HCT116 (cell line): ENCODE data around the gene NELL1. TPM values are rescaled to one million over a fixed set of nuclear protein-coding genes. Genes with fewer than 3 reads are reported as not detected.

Source experiments
- ATAC-seq: fragments of 200-7000 bp; cut with Tn5 transposase; 2 replicates; pipeline ENCODE4 v1.9.1; 2020; ENCODE audit warnings: mild to moderate bottlenecking, moderate library complexity
- BruUV-seq: library from RNA; stranded (reverse); fragments of 400-500 nt; replicated peaks from 2 replicates; lab custom pipeline; 2021; lab: Mats Ljungman, UMichigan
- CTCF ChIA-PET: fragments of 300-600 bp; sonication (Branson Sonifier 250); formaldehyde crosslinking; loops from one replicate; lab custom pipeline; 2021; ENCODE audit warnings: antibody characterized with exemption; lab: Charles Lee
- POLR2A ChIA-PET: fragments of 300-600, 350-600 bp; sonication (Branson Sonifier 250); formaldehyde crosslinking; loops from one replicate; lab custom pipeline; 2021; ENCODE audit warnings: antibody characterized with exemption; lab: Charles Lee
- RAD21 ChIA-PET, 2 experiments: fragments of 300-600 bp; sonication (Branson Sonifier 250); formaldehyde crosslinking; loops; one replicate each; lab custom pipeline; 2023; ENCODE audit warnings: low total read pairs in 2 of 2; ENCODE audit not compliant: uncharacterized antibody in 2 of 2, unreplicated experiment in 2 of 2, low non-redundant PET in 1 of 2; lab: Charles Lee
- DNase-seq: peaks from one replicate; pipeline ENCODE4 v3.0.0-alpha.2; 2010; ENCODE audit warnings: low read depth, low spot score
- H2AFZ ChIP-seq: fragments of 200-600 bp; shearing (Covaris generic), sonication (generic); 2 replicates; pipeline ENCODE4 v1.6.1; 2017; ENCODE audit warnings: low read depth, mixed run types, mixed read lengths, antibody characterized with exemption, low read length; ENCODE audit not compliant: poor library complexity, severe bottlenecking
- H3K27ac ChIP-seq: 2 replicates; pipeline ENCODE4 v1.5.1; 2012; ENCODE audit warnings: low read depth, low read length
- H3K27me3 ChIP-seq: fragments of 200-600 bp; sonication (generic); 2 replicates; pipeline ENCODE4 v1.6.1; 2016; ENCODE audit warnings: mixed run types, low read length, mixed read lengths; ENCODE audit not compliant: insufficient read depth
- H3K36me3 ChIP-seq, 2 experiments: fragments of 200-500 bp in 1 of 2; fragments of 200-600 bp in 1 of 2; sonication (Bioruptor generic) in 1 of 2; sonication (generic) in 1 of 2; 2 replicates each; pipeline versions ENCODE4 v1.5.1 to v1.6.1; 2014 to 2016; ENCODE audit warnings: low read length in 2 of 2, inconsistent platforms in 1 of 2, mixed read lengths in 1 of 2, mixed run types in 1 of 2; ENCODE audit not compliant: insufficient read depth in 2 of 2, control insufficient read depth in 1 of 2
- H3K4me1 ChIP-seq, 2 experiments: fragments of 200-600 bp in 1 of 2; sonication (generic) in 1 of 2; 2 replicates each; pipeline versions ENCODE4 v1.5.1 to v1.6.1; 2012 to 2017; ENCODE audit warnings: low read length in 2 of 2, inconsistent platforms in 1 of 2, mild to moderate bottlenecking in 1 of 2, mixed read lengths in 1 of 2, mixed run types in 1 of 2, moderate library complexity in 1 of 2; ENCODE audit not compliant: insufficient read depth in 2 of 2, control insufficient read depth in 1 of 2
- H3K4me2 ChIP-seq: fragments of 200-600 bp; sonication (generic); 2 replicates; pipeline ENCODE4 v1.6.1; 2017; ENCODE audit warnings: mixed run types, low read length, mixed read lengths
- H3K4me3 ChIP-seq, 2 experiments: fragments of 200-600 bp in 1 of 2; sonication (generic) in 1 of 2; replicated peaks in 1 of 2; 2 replicates each; pipeline ENCODE4 v1.5.1; 2011 to 2016; ENCODE audit warnings: low read length in 2 of 2, control low read depth in 1 of 2, low read depth in 1 of 2, mild to moderate bottlenecking in 1 of 2, mixed read lengths in 1 of 2, mixed run types in 1 of 2
- H3K79me2 ChIP-seq: fragments of 200-600 bp; sonication (generic); 2 replicates; pipeline ENCODE4 v1.6.1; 2017; ENCODE audit warnings: mild to moderate bottlenecking, mixed run types, low read length, moderate library complexity, mixed read lengths; ENCODE audit not compliant: insufficient read depth
- H3K9ac ChIP-seq: fragments of 200-600 bp; sonication (generic); 2 replicates; pipeline ENCODE4 v1.6.1; 2016; ENCODE audit warnings: low read length, mixed read lengths
- H3K9me2 ChIP-seq: fragments of 200-600 bp; sonication (generic), shearing (Covaris generic); 2 replicates; pipeline ENCODE4 v1.6.1; 2017; ENCODE audit warnings: mixed run types, mild to moderate bottlenecking, moderate library complexity; ENCODE audit not compliant: insufficient read depth
- H3K9me3 ChIP-seq, 2 experiments: fragments of 200-500 bp in 1 of 2; fragments of 200-600 bp in 1 of 2; sonication (Bioruptor generic) in 1 of 2; sonication (generic) in 1 of 2; 2 replicates each; pipeline ENCODE4 v1.6.1; 2014 to 2017; ENCODE audit warnings: low read length in 2 of 2, mixed read lengths in 2 of 2, inconsistent platforms in 1 of 2, low read depth in 1 of 2, mild to moderate bottlenecking in 1 of 2, mixed run types in 1 of 2, moderate library complexity in 1 of 2; ENCODE audit not compliant: control insufficient read depth in 1 of 2, insufficient read depth in 1 of 2
- H4K20me1 ChIP-seq: fragments of 200-600 bp; sonication (generic), shearing (Covaris generic); 2 replicates; pipeline ENCODE4 v1.6.1; 2017; ENCODE audit warnings: mixed run types, mild to moderate bottlenecking, moderate library complexity; ENCODE audit not compliant: insufficient read depth
- CBX3 ChIP-seq: IDR thresholded peaks from 2 replicates; pipeline ENCODE4 v1.6.1; 2012; ENCODE audit warnings: low read depth
- EGR1 ChIP-seq: IDR thresholded peaks from 2 replicates; pipeline ENCODE4 v1.6.1; 2012; ENCODE audit warnings: low read depth
- JUND ChIP-seq: IDR thresholded peaks from 2 replicates; pipeline ENCODE4 v1.6.1; 2012
- POLR2A ChIP-seq: IDR thresholded peaks from 2 replicates; pipeline ENCODE4 v1.7.0; 2011; ENCODE audit warnings: borderline replicate concordance; ENCODE audit not compliant: insufficient read depth, insufficient read length; ENCODE audit errors: extremely low read depth
- POLR2AphosphoS5 ChIP-seq: IDR thresholded peaks from 2 replicates; pipeline ENCODE4 v1.6.1; 2011; ENCODE audit warnings: mild to moderate bottlenecking, low read depth, low read length, moderate library complexity
- SP1 ChIP-seq: IDR thresholded peaks from 2 replicates; pipeline ENCODE4 v1.6.1; 2012; ENCODE audit warnings: low read depth
- TCF7L2 ChIP-seq: IDR thresholded peaks from 2 replicates; pipeline ENCODE4 v1.7.0; 2011; ENCODE audit warnings: borderline replicate concordance, inconsistent platforms; ENCODE audit not compliant: insufficient read depth, insufficient read length; ENCODE audit errors: extremely low read depth
- YY1 ChIP-seq: IDR thresholded peaks from 2 replicates; pipeline ENCODE4 v1.6.1; 2011; ENCODE audit warnings: low read length, low read depth, moderate library complexity, mild to moderate bottlenecking; ENCODE audit not compliant: insufficient replicate concordance; ENCODE audit errors: extremely low read depth
- intact Hi-C: fragments of 100-400 bp; cut with micrococcal nuclease; formaldehyde crosslinking; loops from 2 replicates; pipeline ENCODE4 v1.10.0; 2022
- total RNA-seq: library from RNA; stranded (reverse); gene quantifications from one replicate; pipeline ENCODE4 v1.2.1, GENCODE V29; 2021; ENCODE audit not compliant: unreplicated experiment
- TF ChIP-seq, protein P1 (sequence below): IDR thresholded peaks from 2 replicates; pipeline ENCODE4 v1.6.1; 2012
- TF ChIP-seq, protein P2 (sequence below): IDR thresholded peaks from 2 replicates; pipeline ENCODE4 v1.6.1; 2011; ENCODE audit warnings: mild to moderate bottlenecking, low read length, moderate library complexity; ENCODE audit not compliant: insufficient replicate concordance; ENCODE audit errors: extremely low read depth

Gene NELL1
- total RNA-seq, 1 experiment from 2014 or later, result not detected

DNA sequence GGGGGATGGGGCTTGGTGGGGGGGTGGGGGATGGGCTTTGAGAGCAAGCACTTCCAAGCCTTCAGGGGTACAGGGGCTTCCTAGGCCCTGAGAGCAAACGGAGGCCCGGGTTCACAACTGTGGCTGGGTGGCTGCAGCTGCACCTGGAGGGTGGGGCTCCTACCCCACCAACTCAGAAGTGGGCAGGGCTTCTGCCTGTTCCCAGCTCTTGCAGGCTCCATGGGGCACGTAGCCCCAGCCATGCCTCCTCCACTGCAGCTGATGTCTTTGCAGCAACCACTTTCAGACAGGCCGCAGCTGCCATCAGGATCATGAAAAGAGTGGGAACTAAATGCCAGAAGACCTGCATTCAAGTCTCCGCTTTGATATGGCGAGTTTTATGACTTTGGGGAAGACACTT is 464.3 kb downstream of the NELL1 start:
- ChIA-PET RAD21 (no interaction called here), CTCF (no interaction called here), POLR2A (no interaction called here)
- no peak overlapping the region for H3K9ac ChIP-seq
- no peaks in the 10 kb centered on the region for H3K36me3 ChIP-seq
- no peak overlapping the region for H3K27ac ChIP-seq
- no peak overlapping the region for H3K4me2 ChIP-seq
- H3K4me1 ChIP-seq, result no peaks in the 10 kb centered on the region
- no peak overlapping the region for H3K4me3 ChIP-seq
- ATAC-seq, result no peak
- H3K9me3 ChIP-seq, result peaks cover 3 to 15% of the 10 kb centered on the region in 2 experiments; a peak in 2 of 4 replicates
- TF ChIP-seq POLR2AphosphoS5, result no peak
- TF ChIP-seq, protein P1, sequence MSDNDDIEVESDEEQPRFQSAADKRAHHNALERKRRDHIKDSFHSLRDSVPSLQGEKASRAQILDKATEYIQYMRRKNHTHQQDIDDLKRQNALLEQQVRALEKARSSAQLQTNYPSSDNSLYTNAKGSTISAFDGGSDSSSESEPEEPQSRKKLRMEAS, result no peak
- TF ChIP-seq CBX3, result no peak
- no peak for TF ChIP-seq SP1
- TF ChIP-seq YY1, result no peak
- TF ChIP-seq JUND, result no peak
- TF ChIP-seq POLR2A, result no peak
- no peak for TF ChIP-seq TCF7L2
- TF ChIP-seq, protein P2, sequence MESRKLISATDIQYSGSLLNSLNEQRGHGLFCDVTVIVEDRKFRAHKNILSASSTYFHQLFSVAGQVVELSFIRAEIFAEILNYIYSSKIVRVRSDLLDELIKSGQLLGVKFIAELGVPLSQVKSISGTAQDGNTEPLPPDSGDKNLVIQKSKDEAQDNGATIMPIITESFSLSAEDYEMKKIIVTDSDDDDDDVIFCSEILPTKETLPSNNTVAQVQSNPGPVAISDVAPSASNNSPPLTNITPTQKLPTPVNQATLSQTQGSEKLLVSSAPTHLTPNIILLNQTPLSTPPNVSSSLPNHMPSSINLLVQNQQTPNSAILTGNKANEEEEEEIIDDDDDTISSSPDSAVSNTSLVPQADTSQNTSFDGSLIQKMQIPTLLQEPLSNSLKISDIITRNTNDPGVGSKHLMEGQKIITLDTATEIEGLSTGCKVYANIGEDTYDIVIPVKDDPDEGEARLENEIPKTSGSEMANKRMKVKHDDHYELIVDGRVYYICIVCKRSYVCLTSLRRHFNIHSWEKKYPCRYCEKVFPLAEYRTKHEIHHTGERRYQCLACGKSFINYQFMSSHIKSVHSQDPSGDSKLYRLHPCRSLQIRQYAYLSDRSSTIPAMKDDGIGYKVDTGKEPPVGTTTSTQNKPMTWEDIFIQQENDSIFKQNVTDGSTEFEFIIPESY, result no peak
- TF ChIP-seq EGR1, result no peak
- no peak overlapping the region for H2AFZ ChIP-seq
- H3K27me3 ChIP-seq, result no peaks in the 10 kb centered on the region
- no peaks in the 10 kb centered on the region for H3K9me2 ChIP-seq
- intact Hi-C loops, result no loop called here
- H3K79me2 ChIP-seq, result no peaks in the 10 kb centered on the region
- DNase-seq, result no peak
- no peaks in the 10 kb centered on the region for H4K20me1 ChIP-seq
- BruUV-seq, result no TSS peak
